ENCODE data around the gene U2AF2. TPM values are rescaled to one million over a fixed set of nuclear protein-coding genes. Genes with fewer than 3 reads are reported as not detected.

Gene U2AF2
- total and polyA plus RNA-seq, 2 experiments from 2014 or later, result 73.1 to 233 TPM

GRCh38 chr19:55677572-55678028 lies 22.8 kb downstream of the U2AF2 start:
- Mint-ChIP-seq H3K27ac (no peak overlapping the region), H3K4me1 (peaks cover 20% of the 10 kb centered on the region), H3K4me3 (no peak overlapping the region), H3K27me3 (ENCODE audit: insufficient read depth, low read depth, poor library complexity) (peaks cover 15% of the 10 kb centered on the region), H3K9me3 (peaks cover 4% of the 10 kb centered on the region; the same call in 2 of the 3 replicates), H3K36me3 (ENCODE audit: low read depth) (peaks cover 44% of the 10 kb centered on the region)
- Histone ChIP-seq H3K4me1 (ENCODE audit: insufficient read depth) (peaks cover 24% of the 10 kb centered on the region), H3K4me2 (no peak overlapping the region), H3F3A (replicated peaks; ENCODE audit: low read depth) (peaks cover 21% of the 10 kb centered on the region; the same call in 1 of the 2 replicates), H3K9me2 (ENCODE audit: insufficient read depth) (no peaks in the 10 kb centered on the region), H3K27me3 (ENCODE audit: insufficient read depth) (no peaks in the 10 kb centered on the region), H4K20me1 (replicated peaks; ENCODE audit: insufficient read depth) (peaks cover 46% of the 10 kb centered on the region), H3K27ac (ENCODE audit: low read depth) (no peak overlapping the region), H3K4me3 (no peak overlapping the region), H3K79me2 (replicated peaks; ENCODE audit: insufficient read depth) (peaks cover 60% of the 10 kb centered on the region), H3K36me3 (ENCODE audit: insufficient read depth) (peaks cover 8% of the 10 kb centered on the region; the same call in 1 of the 2 replicates), H2AFZ (no peak overlapping the region)
- ATAC-seq, result no peak
- DNase-seq (ENCODE audit: low spot score), result no peak
- TF ChIP-seq JUNB (IDR thresholded peaks at IDR 0.05; ENCODE audit: unreplicated experiment) (no peak), CTCF (conservative IDR thresholded peaks at IDR 0.05; ENCODE audit: low read depth in 2 of 2) (no peak), ZNF114 (CRISPR knock-in tag; IDR thresholded peaks at IDR 0.05) (no peak), ZNF462 (CRISPR knock-in tag; IDR thresholded peaks at IDR 0.05) (no peak), CREB1 (CRISPR knock-in tag; IDR thresholded peaks at IDR 0.05; ENCODE audit: low read depth) (no peak), EZH2 (IDR thresholded peaks at IDR 0.05; ENCODE audit: low read depth, unreplicated experiment) (no peak), NANOG (IDR thresholded peaks at IDR 0.05; ENCODE audit: borderline replicate concordance) (no peak), ETS1 (IDR thresholded peaks at IDR 0.05) (no peak), REST (IDR thresholded peaks at IDR 0.05; ENCODE audit: unreplicated experiment) (no peak), POLR2AphosphoS5 (IDR thresholded peaks at IDR 0.05; ENCODE audit: low read depth) (no peak), STAT1 (IDR thresholded peaks at IDR 0.05; ENCODE audit: unreplicated experiment) (no peak), EZH2phosphoT487 (IDR thresholded peaks at IDR 0.05; ENCODE audit: unreplicated experiment) (no peak), ZNF331 (CRISPR knock-in tag; IDR thresholded peaks at IDR 0.05; ENCODE audit: low read depth) (no peak)

All from GM23338 (cell line).